ENCODE measurements around the gene TNFRSF25. TPM values are rescaled to one million over a fixed set of nuclear protein-coding genes. Genes with fewer than 3 reads are reported as not detected.
A peak's percentile ranks its signal among the peaks of the same experiment; 100 is the strongest.

Gene TNFRSF25
- total RNA-seq, 1 experiment from 2014 or later, result 19.4 TPM

- Histone ChIP-seq H2BK20ac (ENCODE audit: low read depth, low read length, poor library complexity, severe bottlenecking) (no peak overlapping the region), H2BK12ac (ENCODE audit: insufficient read length, low read depth, low read length) (no peak overlapping the region), H3K56ac (ENCODE audit: insufficient read length, low read depth, low read length) (no peak overlapping the region), H2AK5ac (ENCODE audit: insufficient read length, low read length) (no peak overlapping the region), H3K79me1 (ENCODE audit: insufficient read depth, low read depth, low read length, poor library complexity, severe bottlenecking) (no peaks in the 10 kb centered on the region), H2BK5ac (ENCODE audit: insufficient read length, low read length) (no peak overlapping the region), H2BK15ac (ENCODE audit: low read depth, low read length) (no peak overlapping the region), H3K27ac (ENCODE audit: insufficient read length, low read depth, low read length) (no peak overlapping the region), H3K18ac (ENCODE audit: insufficient read length, low read depth, low read length) (no peak overlapping the region), H3K9ac (ENCODE audit: extremely low read depth, insufficient read length, low read length) (no peak overlapping the region), H3K9me3 (ENCODE audit: control insufficient read depth, low read depth, low read length) (no peaks in the 10 kb centered on the region), H3T11ph (ENCODE audit: low read length) (no peak overlapping the region), H2AFZ (ENCODE audit: low read length) (no peak overlapping the region), H3K27me3 (ENCODE audit: insufficient read depth, low read length) (no peaks in the 10 kb centered on the region), H4K8ac (replicated peaks; ENCODE audit: insufficient read length, low read depth, low read length) (no peak overlapping the region), H4K20me1 (ENCODE audit: control insufficient read depth, insufficient read depth, insufficient read length) (no peaks in the 10 kb centered on the region), H4K5ac (ENCODE audit: insufficient read length, low read depth, low read length) (no peak overlapping the region), H3K4me1 (ENCODE audit: insufficient read depth, low read length) (no peaks in the 10 kb centered on the region; the same call in 1 of the 2 replicates), H3K14ac (ENCODE audit: insufficient read depth, low read length) (0 out of 2 replicates have a peak overlapping the region, but pooled peaks have one; percentile 4), H3K4me2 (ENCODE audit: insufficient read depth, insufficient read length, low read length) (peak overlapping the region; percentile 60), H3K4ac (ENCODE audit: low read depth, low read length) (no peak overlapping the region), H2BK120ac (ENCODE audit: low read depth, low read length, poor library complexity, severe bottlenecking) (no peak overlapping the region), H3K23me2 (ENCODE audit: insufficient read length, low read depth, low read length, poor library complexity, severe bottlenecking) (peaks cover 17% of the 10 kb centered on the region), H4K91ac (ENCODE audit: insufficient read length, low read depth, low read length) (no peak overlapping the region), H3K79me2 (ENCODE audit: insufficient read depth, low read length) (no peaks in the 10 kb centered on the region), H3K23ac (ENCODE audit: insufficient read length, low read depth, low read length) (no peak overlapping the region)
- H3K36me3 Mint-ChIP-seq (ENCODE audit: insufficient read depth in 1 of 3, low read depth in 3 of 3), result peaks cover 0 to 4% (median 0%) of the 10 kb centered on the region in 3 experiments; a peak in 1 of 7 replicates
- peaks cover 18 to 20% of the 10 kb centered on the region in 2 experiments for H3K4me1 Mint-ChIP-seq
- DNase-seq, result peak; percentile 82
- no peak overlapping the region for H3K27ac Mint-ChIP-seq
- H3K9me3 Mint-ChIP-seq, result no peaks in the 10 kb centered on the region
- peaks cover 4% of the 10 kb centered on the region for H3K27me3 Mint-ChIP-seq (ENCODE audit: low read depth)
- no CpG with 5 or more reads among the region's 21 CpGs for WGBS (ENCODE audit: extremely low coverage, insufficient read length, low lambda C conversion rate)
- H3K4me3 Mint-ChIP-seq, result peak overlapping the region; percentile 76 to 83
- TF ChIP-seq CTCF (conservative IDR thresholded peaks at IDR 0.05), result peak; percentile 99
These were observed 23.8 kb upstream of the TNFRSF25 start for GRCh38 chr1:6489799-6490180.

Data from H9 (cell line).